Testis (tissue), 3 donors: Measurements from ENCODE around the gene CLEC2B. TPM values are rescaled to one million over a fixed set of nuclear protein-coding genes. Genes with fewer than 3 reads are reported as not detected.
A peak's percentile ranks its signal among the peaks of the same experiment; 100 is the strongest.
"Not testable (repeated sequence)": the region's sequence is repeated elsewhere in the genome, so short reads cannot be mapped to it uniquely, and the experiment has no call there.

Experiments used
- DNase-seq: peaks from one replicate; pipeline ENCODE4 v3.0.0-alpha.2; 2019
- H3K27ac ChIP-seq, 2 donors: fragments of 200-600 bp; sonication (generic); one replicate each; pipeline ENCODE4 v1.5.1; 2019
- H3K27me3 ChIP-seq: fragments of 200-600 bp; sonication (generic); one replicate; pipeline ENCODE4 v1.5.1; 2019
- H3K36me3 ChIP-seq: fragments of 200-600 bp; sonication (generic); one replicate; pipeline ENCODE4 v1.5.1; 2017; ENCODE audit warnings: low read depth; ENCODE audit errors: missing control alignments
- H3K4me1 ChIP-seq: fragments of 200-600 bp; sonication (generic); one replicate; pipeline ENCODE4 v1.5.1; 2019
- H3K4me3 ChIP-seq, 2 donors: fragments of 200-600 bp; sonication (generic); one replicate each; pipeline ENCODE4 v1.5.1; 2017 to 2019
- H3K9me3 ChIP-seq: fragments of 200-600 bp; sonication (generic); one replicate; pipeline ENCODE4 v1.5.1; 2017
- CTCF ChIP-seq, 3 experiments: fragments of 450-650 bp in 2 of 3; fragments of 200-600 bp in 1 of 3; sonication (generic) in 1 of 3; IDR thresholded peaks; one replicate each; pipeline ENCODE4 v1.5.1; 2016 to 2019; ENCODE audit warnings: antibody characterized with exemption in 3 of 3, mild to moderate bottlenecking in 2 of 3, moderate library complexity in 1 of 3
- POLR2A ChIP-seq: fragments of 450-650 bp; IDR thresholded peaks from one replicate; pipeline ENCODE4 v1.6.1; 2017; ENCODE audit warnings: antibody characterized with exemption, mild to moderate bottlenecking, moderate library complexity
- whole genome bisulfite sequencing, 2 donors: methylation state at CpG; one replicate each; pipeline ENCODE4 v1.1.5; 2018; 5-methylcytosine and 5-hydroxymethylcytosine counted together
- intact Hi-C: fragments of 100-400 bp; cut with DNase I; formaldehyde crosslinking; loops from one replicate; pipeline ENCODE4 v1.15.1; 2023; ENCODE audit warnings: low total_unique reads
- polyA plus RNA-seq: library from polyadenylated mRNA; stranded (reverse); fragments of 350-450 nt; fragmentation: Illumina TruSeq; extraction: RNeasy Lipid Tissue Mini Kit (QIAGEN cat#74804); gene quantifications from one replicate; pipeline ENCODE4 v1.2.3, GENCODE V29; 2014; ENCODE audit warnings: low read depth, low replicate concordance; ENCODE audit not compliant: insufficient read depth
- total RNA-seq, 2 donors: library from RNA; depleted of rRNA; stranded (reverse); fragments of >200 nt; gene quantifications; one replicate each; pipeline ENCODE4 v1.2.3, GENCODE V29; 2016

Gene CLEC2B
- total and polyA plus RNA-seq, 3 donors from 2014 or later = 1.2 to 5.1 (median 3.3) TPM

- intact Hi-C loops = no loop called here
These were observed 12.8 kb upstream of the CLEC2B start for GRCh38 chr12:9881988-9882387.

GRCh38 chr12:9881246-9881645 is 12.1 kb upstream of the CLEC2B start, which contains the start of gene KLRF2:
Gene KLRF2, plus strand, starts transcription at chr12:9881489. Its CDS starts 107 bp downstream, at chr12:9881596.
- Histone ChIP-seq H3K36me3 (no peaks in the 10 kb centered on the region), H3K4me3 (no peak within 1 kb of the TSS), H3K27ac (no peak within 1 kb of the TSS), H3K27me3 (no peaks in the 10 kb centered on the region), H3K4me1 (no peaks in the 10 kb centered on the region), H3K9me3 (no peaks in the 10 kb centered on the region)
- intact Hi-C loops = no loop called here
- DNase-seq = no peak
- TF ChIP-seq POLR2A = no peak
- no peak for TF ChIP-seq CTCF (IDR thresholded peaks at IDR 0.05)
- WGBS, 2 donors = 94 to 95% methylated on average over 3 of the region's 3 CpGs

More at GRCh38 chr12:9881988-9882387, 12.8 kb upstream of the CLEC2B start:
- Histone ChIP-seq H3K36me3 (no peaks in the 10 kb centered on the region), H3K4me3 (no peak overlapping the region), H3K27ac (no peak overlapping the region), H3K27me3 (no peaks in the 10 kb centered on the region), H3K9me3 (no peaks in the 10 kb centered on the region), H3K4me1 (no peaks in the 10 kb centered on the region)
- TF ChIP-seq CTCF (IDR thresholded peaks at IDR 0.05) (no peak), POLR2A (no peak)
- DNase-seq = no peak
- WGBS, 2 donors = 91 to 94% methylated on average over 5 of the region's 5 CpGs

GRCh38 chr12:9880532-9881078 is 11.5 kb upstream of the CLEC2B start:
- no peaks in the 10 kb centered on the region for H3K9me3 ChIP-seq
- H3K4me3 ChIP-seq = no peak overlapping the region
- intact Hi-C loops = no loop called here
- no peaks in the 10 kb centered on the region for H3K36me3 ChIP-seq
- H3K4me1 ChIP-seq = no peaks in the 10 kb centered on the region
- WGBS, 2 donors = 76 to 82% methylated on average over 4 of the region's 4 CpGs
- no peak for DNase-seq
- no peak overlapping the region for H3K27ac ChIP-seq
- TF ChIP-seq CTCF (IDR thresholded peaks at IDR 0.05) = no peak
- no peak for TF ChIP-seq POLR2A
- no peaks in the 10 kb centered on the region for H3K27me3 ChIP-seq

GRCh38 chr12:9876120-9876519 is 7.0 kb upstream of the CLEC2B start:
- H3K4me1 ChIP-seq, H3K9me3 ChIP-seq, H3K27me3 ChIP-seq, H3K27ac ChIP-seq, DNase-seq, H3K36me3 ChIP-seq, intact Hi-C loops: not testable (repeated sequence)
- peak overlapping the region in 1 of 2 donors; percentile 44 for H3K4me3 ChIP-seq
- WGBS, 2 donors = 75 to 82% methylated on average over 7 to 19 of the region's 26 CpGs

GRCh38 chr12:9872742-9873141 is 3.6 kb upstream of the CLEC2B start:
- no peak overlapping the region for H3K27ac ChIP-seq
- peaks cover 6% of the 10 kb centered on the region for H3K4me1 ChIP-seq
- DNase-seq = no peak
- H3K36me3 ChIP-seq = no peaks in the 10 kb centered on the region
- no peaks in the 10 kb centered on the region for H3K9me3 ChIP-seq
- intact Hi-C loops = no loop called here
- TF ChIP-seq CTCF (IDR thresholded peaks at IDR 0.05) (no peak), POLR2A (no peak)
- 65 to 81% methylated on average over 5 to 11 of the region's 11 CpGs for WGBS, 2 donors
- H3K4me3 ChIP-seq = no peak overlapping the region
- H3K27me3 ChIP-seq = no peaks in the 10 kb centered on the region
